SK-N-SH treated with all-trans-retinoic acid at 6 μM for 48 hours (cell line): ENCODE measurements around the gene CFAP74.

Experiments used
- ATAC-seq: fragments of 200-7000 bp; cut with Tn5 transposase; 3 replicates; pipeline ENCODE4 v1.9.1; 2020; ENCODE audit warnings: mild to moderate bottlenecking, moderate library complexity
- CREB5 ChIP-seq: fragments of 250-450 bp; sonication (Bioruptor Pico); IDR thresholded peaks from 2 replicates; pipeline ENCODE4 v1.5.1; 2020; ENCODE audit warnings: low read depth, mild to moderate bottlenecking, moderate library complexity
- CSDC2 ChIP-seq: fragments of 250-450 bp; sonication (Bioruptor Pico); IDR thresholded peaks from 2 replicates; pipeline ENCODE4 v1.5.0; 2020; ENCODE audit warnings: mild to moderate bottlenecking, moderate library complexity
- CSRNP3 ChIP-seq: fragments of 250-450 bp; sonication (Bioruptor Pico); IDR thresholded peaks from 2 replicates; pipeline ENCODE4 v1.5.1; 2021; ENCODE audit warnings: mild to moderate bottlenecking, moderate library complexity
- ESRRG ChIP-seq: fragments of 250-450 bp; sonication (Bioruptor Pico); IDR thresholded peaks from 2 replicates; pipeline ENCODE4 v1.6.1; 2021; ENCODE audit warnings: mild to moderate bottlenecking
- GLIS3 ChIP-seq: fragments of 250-450 bp; sonication (Bioruptor Pico); IDR thresholded peaks from 2 replicates; pipeline ENCODE4 v1.5.0; 2020; ENCODE audit warnings: mild to moderate bottlenecking, moderate library complexity
- ISL1 ChIP-seq: fragments of 250-450 bp; sonication (Bioruptor Pico); IDR thresholded peaks from 2 replicates; pipeline ENCODE4 v2.1.2; 2022; ENCODE audit warnings: mild to moderate bottlenecking, moderate library complexity
- OSR1 ChIP-seq: fragments of 250-450 bp; sonication (Bioruptor Pico); IDR thresholded peaks from 2 replicates; pipeline ENCODE4 v1.8.0; 2022; ENCODE audit warnings: moderate library complexity, mild to moderate bottlenecking, inconsistent platforms
- PATZ1 ChIP-seq: fragments of 250-450 bp; sonication (Bioruptor Pico); IDR thresholded peaks from 2 replicates; pipeline ENCODE4 v1.8.0; 2020; ENCODE audit warnings: mild to moderate bottlenecking, moderate library complexity, borderline replicate concordance
- POU6F1 ChIP-seq: fragments of 250-450 bp; sonication (Bioruptor Pico); IDR thresholded peaks from 2 replicates; pipeline ENCODE4 v1.8.0; 2021; ENCODE audit warnings: low read depth, mild to moderate bottlenecking, moderate library complexity, borderline replicate concordance
- PPARA ChIP-seq: fragments of 250-450 bp; sonication (Bioruptor Pico); IDR thresholded peaks from 2 replicates; pipeline ENCODE4 v1.5.0; 2020; ENCODE audit warnings: mild to moderate bottlenecking, borderline replicate concordance
- RARB ChIP-seq: fragments of 250-450 bp; sonication (Bioruptor Pico); IDR thresholded peaks from 2 replicates; pipeline ENCODE4 v1.8.0; 2021; ENCODE audit warnings: mild to moderate bottlenecking, moderate library complexity
- SNAI2 ChIP-seq: fragments of 250-450 bp; sonication (Bioruptor Pico); IDR thresholded peaks from 2 replicates; pipeline ENCODE4 v1.5.0; 2020; ENCODE audit warnings: mild to moderate bottlenecking, moderate library complexity
- TCF4 ChIP-seq: fragments of 250-450 bp; sonication (Bioruptor Pico); IDR thresholded peaks from 2 replicates; pipeline ENCODE4 v1.8.0; 2021; ENCODE audit warnings: mild to moderate bottlenecking, moderate library complexity, borderline replicate concordance
- TSHZ2 ChIP-seq: fragments of 250-450 bp; sonication (Bioruptor Pico); IDR thresholded peaks from 2 replicates; pipeline ENCODE4 v1.5.0; 2020; ENCODE audit warnings: mild to moderate bottlenecking, moderate library complexity
- ZC3H10 ChIP-seq: fragments of 250-450 bp; sonication (Bioruptor Pico); IDR thresholded peaks from 2 replicates; pipeline ENCODE4 v1.5.1; 2021; ENCODE audit warnings: mild to moderate bottlenecking, moderate library complexity
- ZFP3 ChIP-seq: fragments of 250-450 bp; sonication (Bioruptor Pico); IDR thresholded peaks from 2 replicates; pipeline ENCODE4 v1.5.0; 2020; ENCODE audit warnings: mild to moderate bottlenecking, moderate library complexity
- ZFP30 ChIP-seq: fragments of 450-650 bp; formaldehyde crosslinking; IDR thresholded peaks from 2 replicates; pipeline ENCODE4 v1.5.0; 2022; ENCODE audit warnings: mild to moderate bottlenecking, moderate library complexity
- ZNF565 ChIP-seq: fragments of 450-650 bp; formaldehyde crosslinking; conservative IDR thresholded peaks from 2 replicates; pipeline ENCODE4 v1.5.0; 2020; ENCODE audit warnings: low read depth, mild to moderate bottlenecking, moderate library complexity
- ZNF70 ChIP-seq: fragments of 450-650 bp; formaldehyde crosslinking; IDR thresholded peaks from 2 replicates; pipeline ENCODE4 v1.5.0; 2020; ENCODE audit warnings: mild to moderate bottlenecking, moderate library complexity
- ZNF8 ChIP-seq: fragments of 450-650 bp; formaldehyde crosslinking; IDR thresholded peaks from 2 replicates; pipeline ENCODE4 v1.5.0; 2020; ENCODE audit warnings: mild to moderate bottlenecking, moderate library complexity

The CFAP74 gene

GRCh38 chr1:1962752-1963151 is 40.8 kb downstream of the CFAP74 start:
- TF ChIP-seq TCF4 (CRISPR knock-in tag) (no peak), ZFP30 (CRISPR knock-in tag) (no peak), ZNF8 (CRISPR knock-in tag) (no peak), CSDC2 (no peak), ESRRG (CRISPR knock-in tag) (no peak), ISL1 (CRISPR knock-in tag) (no peak), POU6F1 (no peak), RARB (no peak), GLIS3 (CRISPR knock-in tag) (no peak), SNAI2 (CRISPR knock-in tag) (no peak), ZC3H10 (CRISPR knock-in tag) (no peak), ZNF70 (CRISPR knock-in tag) (no peak), TSHZ2 (CRISPR knock-in tag) (no peak)
- ATAC-seq, result no peak

GRCh38 chr1:1960480-1961196 is 42.9 kb downstream of the CFAP74 start:
- TF ChIP-seq CSRNP3, result no peak
- no peak for TF ChIP-seq ZC3H10 (CRISPR knock-in tag)
- TF ChIP-seq SNAI2 (CRISPR knock-in tag), result no peak
- TF ChIP-seq ZFP3 (CRISPR knock-in tag), result no peak
- TF ChIP-seq ZNF70 (CRISPR knock-in tag), result no peak
- no peak for TF ChIP-seq PATZ1 (CRISPR knock-in tag)
- TF ChIP-seq CSDC2, result no peak
- TF ChIP-seq ESRRG (CRISPR knock-in tag), result no peak
- no peak for TF ChIP-seq ZNF8 (CRISPR knock-in tag)
- TF ChIP-seq RARB, result no peak
- no peak for TF ChIP-seq CREB5 (CRISPR knock-in tag)
- TF ChIP-seq POU6F1, result no peak
- TF ChIP-seq OSR1 (CRISPR knock-in tag), result no peak
- no peak for TF ChIP-seq ZNF565 (CRISPR knock-in tag)
- TF ChIP-seq ISL1 (CRISPR knock-in tag), result no peak
- TF ChIP-seq TCF4 (CRISPR knock-in tag), result no peak
- TF ChIP-seq ZFP30 (CRISPR knock-in tag), result no peak
- TF ChIP-seq PPARA (CRISPR knock-in tag), result no peak
- ATAC-seq, result no peak
